ENCODE results near the gene EPHA8. TPM values are rescaled to one million over a fixed set of nuclear protein-coding genes. Genes with fewer than 3 reads are reported as not detected.

Gene EPHA8
- total RNA-seq, 2 experiments from 2014 or later: not detected

DNA sequence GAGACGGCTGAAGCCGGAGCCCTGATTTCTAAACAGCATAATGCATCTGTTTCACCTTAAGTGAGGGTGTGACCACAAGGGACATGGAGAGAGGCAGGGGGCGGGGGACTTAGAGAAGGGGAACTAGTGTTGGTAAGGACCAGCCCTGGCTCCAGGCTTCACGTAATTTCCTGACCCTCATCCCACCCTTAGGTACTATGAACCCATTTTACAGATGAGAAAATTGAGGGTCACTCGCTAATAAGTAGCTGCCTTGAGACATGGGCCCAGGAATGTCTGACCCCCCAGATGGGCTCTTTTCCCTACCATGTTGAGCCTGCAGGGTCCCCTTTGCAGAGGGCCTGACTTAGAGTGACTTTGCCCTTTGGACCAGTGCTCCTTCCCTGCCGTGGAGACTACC lies 4.7 kb downstream of the EPHA8 start:
- POLR2A ChIA-PET: no interaction called here
- intact Hi-C loops (cut with DNase I, micrococcal nuclease): no loop called here
- Histone ChIP-seq H3K27ac (ENCODE audit: low read depth in 1 of 2, low read length in 2 of 2) (no peak overlapping the region), H3K36me3 (ENCODE audit: insufficient read depth, low read length) (no peaks in the 10 kb centered on the region), H3K4me3 (ENCODE audit: low read length) (no peak overlapping the region), H3K4me1 (ENCODE audit: insufficient read depth, low read length) (no peaks in the 10 kb centered on the region), H3K27me3 (ENCODE audit: control insufficient read depth in 1 of 2, insufficient read depth in 2 of 2, low read length in 2 of 2) (peaks cover 12 to 27% of the 10 kb centered on the region in 2 experiments), H3K9me3 (ENCODE audit: control insufficient read depth in 1 of 2, insufficient read depth in 1 of 2, low read length in 2 of 2) (peaks cover 0 to 6% of the 10 kb centered on the region in 2 experiments)
- TF ChIP-seq, protein P1, sequence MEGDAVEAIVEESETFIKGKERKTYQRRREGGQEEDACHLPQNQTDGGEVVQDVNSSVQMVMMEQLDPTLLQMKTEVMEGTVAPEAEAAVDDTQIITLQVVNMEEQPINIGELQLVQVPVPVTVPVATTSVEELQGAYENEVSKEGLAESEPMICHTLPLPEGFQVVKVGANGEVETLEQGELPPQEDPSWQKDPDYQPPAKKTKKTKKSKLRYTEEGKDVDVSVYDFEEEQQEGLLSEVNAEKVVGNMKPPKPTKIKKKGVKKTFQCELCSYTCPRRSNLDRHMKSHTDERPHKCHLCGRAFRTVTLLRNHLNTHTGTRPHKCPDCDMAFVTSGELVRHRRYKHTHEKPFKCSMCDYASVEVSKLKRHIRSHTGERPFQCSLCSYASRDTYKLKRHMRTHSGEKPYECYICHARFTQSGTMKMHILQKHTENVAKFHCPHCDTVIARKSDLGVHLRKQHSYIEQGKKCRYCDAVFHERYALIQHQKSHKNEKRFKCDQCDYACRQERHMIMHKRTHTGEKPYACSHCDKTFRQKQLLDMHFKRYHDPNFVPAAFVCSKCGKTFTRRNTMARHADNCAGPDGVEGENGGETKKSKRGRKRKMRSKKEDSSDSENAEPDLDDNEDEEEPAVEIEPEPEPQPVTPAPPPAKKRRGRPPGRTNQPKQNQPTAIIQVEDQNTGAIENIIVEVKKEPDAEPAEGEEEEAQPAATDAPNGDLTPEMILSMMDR (IDR thresholded peaks at IDR 0.05): no peak
- no peak for DNase-seq
- Mint-ChIP-seq H3K9me3 (no peaks in the 10 kb centered on the region), H3K27me3 (peaks cover 29% of the 10 kb centered on the region), H3K27ac (no peak overlapping the region), H3K4me1 (ENCODE audit: low read depth) (peaks cover 5% of the 10 kb centered on the region), H3K4me3 (no peak overlapping the region), H3K36me3 (ENCODE audit: low read depth) (no peaks in the 10 kb centered on the region)
- CTCF ChIA-PET: no interaction called here
- no peak for ATAC-seq (ENCODE audit: poor library complexity)

DNA sequence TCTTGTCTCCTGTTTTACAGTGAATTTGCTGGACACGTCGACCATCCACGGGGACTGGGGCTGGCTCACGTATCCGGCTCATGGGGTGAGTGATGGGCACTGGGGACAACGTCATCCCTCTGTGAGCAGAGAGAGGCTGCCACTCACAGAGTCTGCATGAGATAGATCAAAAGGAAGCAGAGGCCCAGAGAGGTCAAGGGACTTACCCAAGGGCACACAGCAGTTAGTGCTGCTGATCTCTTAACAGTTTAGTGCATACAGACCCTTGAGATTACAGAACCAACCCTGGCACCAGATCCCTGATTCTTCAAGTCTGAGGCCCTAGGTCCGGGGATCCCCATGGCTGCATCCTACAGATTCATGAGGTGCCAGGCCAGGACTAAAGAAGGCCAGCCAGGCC lies 6.0 kb downstream of the EPHA8 start:
- DNase-seq (no peak), ATAC-seq (ENCODE audit: poor library complexity) (no peak)
- TF ChIP-seq, protein P1 (IDR thresholded peaks at IDR 0.05): no peak
- ChIA-PET CTCF (no interaction called here), POLR2A (no interaction called here)
- Histone ChIP-seq H3K4me1 (ENCODE audit: insufficient read depth, low read length) (no peaks in the 10 kb centered on the region), H3K36me3 (ENCODE audit: insufficient read depth, low read length) (no peaks in the 10 kb centered on the region), H3K27me3 (ENCODE audit: control insufficient read depth in 1 of 2, insufficient read depth in 2 of 2, low read length in 2 of 2) (peaks cover 6 to 19% of the 10 kb centered on the region in 2 experiments), H3K9me3 (ENCODE audit: control insufficient read depth in 1 of 2, insufficient read depth in 1 of 2, low read length in 2 of 2) (peaks cover 0 to 6% of the 10 kb centered on the region in 2 experiments), H3K4me3 (ENCODE audit: low read length) (no peak overlapping the region), H3K27ac (ENCODE audit: low read depth in 1 of 2, low read length in 2 of 2) (no peak overlapping the region)
- peaks cover 5% of the 10 kb centered on the region for H3K4me1 Mint-ChIP-seq (ENCODE audit: low read depth)
- peaks cover 24% of the 10 kb centered on the region for H3K27me3 Mint-ChIP-seq
- H3K27ac Mint-ChIP-seq: no peak overlapping the region
- no peaks in the 10 kb centered on the region for H3K9me3 Mint-ChIP-seq
- no peaks in the 10 kb centered on the region for H3K36me3 Mint-ChIP-seq (ENCODE audit: low read depth)
- intact Hi-C loops (cut with DNase I, micrococcal nuclease): no loop called here
- no peak overlapping the region for H3K4me3 Mint-ChIP-seq

DNA sequence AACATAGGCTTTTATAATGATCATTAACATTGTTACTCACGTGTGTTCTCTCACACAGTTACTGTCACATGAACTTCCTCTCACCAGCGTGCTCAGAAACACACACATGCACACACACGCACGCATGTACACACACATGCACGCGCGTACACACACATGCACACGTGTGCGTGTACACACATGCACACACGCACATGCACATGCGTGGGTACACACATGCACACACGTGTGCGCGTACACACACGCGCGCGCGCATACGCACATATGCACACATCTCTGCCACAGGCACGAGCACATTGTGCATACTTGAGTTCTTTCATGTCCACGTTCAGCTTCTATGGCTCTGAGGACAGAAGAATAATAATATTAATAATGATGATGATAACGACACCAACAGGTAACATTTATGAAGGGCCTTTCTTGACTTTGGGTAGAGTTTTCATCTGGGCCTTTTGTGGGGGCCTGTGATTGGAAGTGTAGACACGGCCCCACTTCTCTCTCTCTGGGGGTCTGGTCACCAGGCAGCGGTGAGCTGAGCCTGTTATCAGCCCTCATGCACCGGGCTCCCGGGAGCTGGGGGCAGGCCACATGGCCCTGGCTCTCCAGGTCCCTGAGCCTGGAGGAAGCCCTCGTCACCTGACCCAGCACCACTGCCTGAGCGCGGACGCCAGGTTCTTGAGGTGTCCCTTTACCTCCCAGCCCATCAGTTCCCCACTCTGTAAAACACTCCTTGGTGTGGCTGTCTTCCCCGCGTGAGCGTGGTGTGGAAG lies 7.0 kb downstream of the EPHA8 start:
- H3K36me3 ChIP-seq (ENCODE audit: insufficient read depth, low read length): no peaks in the 10 kb centered on the region
- CTCF ChIA-PET: no interaction called here
- intact Hi-C loops (cut with DNase I, micrococcal nuclease): no loop called here
- DNase-seq (no peak), ATAC-seq (ENCODE audit: poor library complexity) (no peak)
- no peaks in the 10 kb centered on the region for H3K36me3 Mint-ChIP-seq (ENCODE audit: low read depth)
- POLR2A ChIA-PET: no interaction called here
- H3K4me3 Mint-ChIP-seq: no peak overlapping the region
- H3K27ac Mint-ChIP-seq: no peak overlapping the region
- TF ChIP-seq, protein P1 (IDR thresholded peaks at IDR 0.05): no peak
- peaks cover 0 to 6% of the 10 kb centered on the region in 2 experiments for H3K9me3 ChIP-seq (ENCODE audit: control insufficient read depth in 1 of 2, insufficient read depth in 1 of 2, low read length in 2 of 2)
- H3K27ac ChIP-seq (ENCODE audit: low read depth in 1 of 2, low read length in 2 of 2): no peak overlapping the region
- no peak overlapping the region for H3K4me3 ChIP-seq (ENCODE audit: low read length)
- peaks cover 18% of the 10 kb centered on the region for H3K27me3 Mint-ChIP-seq
- no peaks in the 10 kb centered on the region for H3K4me1 Mint-ChIP-seq (ENCODE audit: low read depth)
- peaks cover 0 to 11% of the 10 kb centered on the region in 2 experiments for H3K27me3 ChIP-seq (ENCODE audit: control insufficient read depth in 1 of 2, insufficient read depth in 2 of 2, low read length in 2 of 2)
- H3K9me3 Mint-ChIP-seq: no peaks in the 10 kb centered on the region
- no peaks in the 10 kb centered on the region for H3K4me1 ChIP-seq (ENCODE audit: insufficient read depth, low read length)

All from CD4-positive, alpha-beta T cell (primary cell).